IPS-NIHi7 (cell line): ENCODE results near the gene GALE.

ENCODE experiments used
- DNase-seq: peaks from one replicate; pipeline ENCODE4 v3.0.0; 2012; ENCODE audit warnings: mixed read lengths; ENCODE audit errors: extremely low spot score

GALE gene

DNA sequence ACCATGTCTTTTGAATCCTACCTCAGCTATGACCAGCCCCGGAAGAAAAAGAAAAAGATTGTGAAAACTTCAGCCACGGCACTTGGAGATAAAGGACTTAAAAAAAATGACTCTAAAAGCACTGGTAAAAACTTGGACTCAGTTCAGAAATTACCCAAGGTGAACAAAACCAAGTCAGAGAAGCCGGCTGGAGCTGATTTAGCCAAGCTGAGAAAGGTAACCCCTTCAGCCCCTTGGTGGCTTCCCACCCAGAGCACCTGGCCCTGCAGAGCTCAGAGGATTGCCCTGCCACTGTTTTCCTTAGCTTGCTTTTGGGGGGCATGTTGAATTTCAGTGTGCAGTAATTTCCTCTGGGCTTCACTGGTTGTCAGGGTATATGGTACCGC lies 48.7 kb downstream of the GALE start:
- no peak for DNase-seq

DNA sequence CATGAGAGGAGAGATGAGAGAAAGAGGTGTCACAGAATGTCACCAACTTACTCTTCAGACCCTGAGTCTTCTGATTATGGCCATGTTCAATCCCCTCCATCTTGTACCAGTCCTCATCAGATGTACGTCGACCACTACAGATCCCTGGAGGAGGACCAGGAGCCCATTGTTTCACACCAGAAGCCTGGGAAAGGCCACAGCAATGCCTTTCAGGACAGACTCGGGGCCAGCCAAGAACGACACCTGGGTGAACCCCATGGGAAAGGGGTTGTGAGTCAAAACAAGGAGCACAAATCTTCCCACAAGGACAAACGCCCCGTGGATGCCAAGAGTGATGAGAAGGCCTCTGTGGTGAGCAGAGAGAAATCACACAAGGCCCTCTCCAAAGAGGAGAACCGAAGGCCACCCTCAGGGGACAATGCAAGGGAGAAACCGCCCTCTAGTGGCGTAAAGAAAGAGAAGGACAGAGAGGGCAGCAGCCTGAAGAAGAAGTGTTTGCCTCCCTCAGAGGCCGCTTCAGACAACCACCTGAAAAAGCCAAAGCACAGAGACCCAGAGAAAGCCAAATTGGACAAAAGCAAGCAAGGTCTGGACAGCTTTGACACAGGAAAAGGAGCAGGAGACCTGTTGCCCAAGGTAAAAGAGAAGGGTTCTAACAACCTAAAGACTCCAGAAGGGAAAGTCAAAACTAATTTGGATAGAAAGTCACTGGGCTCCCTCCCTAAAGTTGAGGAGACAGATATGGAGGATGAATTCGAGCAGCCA lies 49.3 kb downstream of the GALE start:
- DNase-seq = peak; percentile 83

DNA sequence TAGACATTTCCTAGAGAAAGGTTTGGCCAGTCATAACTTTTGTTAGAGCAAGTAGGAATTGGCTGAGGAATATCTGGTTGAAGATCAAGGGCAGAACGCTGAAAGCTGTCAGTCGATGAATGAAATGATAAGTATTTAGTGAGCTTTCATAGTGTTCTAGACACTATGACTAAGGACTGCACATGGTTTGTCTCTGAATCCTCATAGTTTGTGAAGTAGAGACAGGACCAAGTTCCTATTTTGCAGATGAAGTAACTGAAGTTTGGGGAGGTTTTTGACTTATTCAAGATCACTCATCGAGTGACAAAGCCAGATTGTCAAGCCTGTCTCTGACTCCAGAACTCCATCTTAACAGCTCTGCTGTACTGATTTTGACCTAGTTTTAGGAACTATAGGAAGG lies 52.5 kb downstream of the GALE start:
- no peak for DNase-seq
